ENCODE measurements around the gene PLTP. TPM values are rescaled to one million over a fixed set of nuclear protein-coding genes. Genes with fewer than 3 reads are reported as not detected.
"Not testable (repeated sequence)": the region's sequence is repeated elsewhere in the genome, so short reads cannot be mapped to it uniquely, and the experiment has no call there.

Gene PLTP
- 46.8 and 70.1 TPM in 2 replicates for total RNA-seq (2014; rRNA removed; shearing (Covaris generic); ENCODE audit: low replicate concordance)

GRCh38 chr20:45911486-45912343, at the start of gene PLTP:
PLTP (minus strand) TSS chr20:45912155; CDS start chr20:45911452, 703 bp downstream.
- Histone ChIP-seq H3K36me3 (peaks cover 34% of the 10 kb centered on the region), H3K27me3 (no peaks in the 10 kb centered on the region), H3K9me3 (no peaks in the 10 kb centered on the region), H3K4me3 (peak within 1 kb of the TSS; percentile 56)
- DNase-seq, result peak; percentile 76

GRCh38 chr20:45959956-45960630, 48.1 kb upstream of the PLTP start:
- no peaks in the 10 kb centered on the region for H3K9me3 ChIP-seq
- no peaks in the 10 kb centered on the region for H3K27me3 ChIP-seq
- H3K36me3 ChIP-seq, result peaks cover 84% of the 10 kb centered on the region
- DNase-seq, result no peak
- H3K4me3 ChIP-seq, result no peak overlapping the region

GRCh38 chr20:45959126-45959525, 47.2 kb upstream of the PLTP start:
- DNase-seq, result no peak
- Histone ChIP-seq H3K9me3 (no peaks in the 10 kb centered on the region), H3K27me3 (no peaks in the 10 kb centered on the region), H3K4me3 (no peak overlapping the region), H3K36me3 (peaks cover 78% of the 10 kb centered on the region)

- Histone ChIP-seq H3K27me3 (no peaks in the 10 kb centered on the region), H3K36me3 (peaks cover 78% of the 10 kb centered on the region), H3K4me3 (no peak overlapping the region), H3K9me3 (no peaks in the 10 kb centered on the region)
- no peak for DNase-seq
These were observed 46.6 kb upstream of the PLTP start for GRCh38 chr20:45958593-45958992.

- H3K9me3 ChIP-seq, result no peaks in the 10 kb centered on the region
- no peak overlapping the region for H3K4me3 ChIP-seq
- H3K27me3 ChIP-seq, result no peaks in the 10 kb centered on the region
- no peak for DNase-seq
- H3K36me3 ChIP-seq, result peaks cover 79% of the 10 kb centered on the region
These were observed 45.3 kb upstream of the PLTP start for GRCh38 chr20:45957021-45957941.

- H3K9me3 ChIP-seq, H3K27me3 ChIP-seq, DNase-seq, H3K4me3 ChIP-seq: not testable (repeated sequence)
- peaks cover 78% of the 10 kb centered on the region for H3K36me3 ChIP-seq
These were observed 44.4 kb upstream of the PLTP start for GRCh38 chr20:45956326-45956725.

- H3K36me3 ChIP-seq, result peaks cover 76% of the 10 kb centered on the region
- no peaks in the 10 kb centered on the region for H3K27me3 ChIP-seq
- no peak overlapping the region for H3K4me3 ChIP-seq
- H3K9me3 ChIP-seq, result no peaks in the 10 kb centered on the region
- DNase-seq, result no peak
These were observed 41.7 kb upstream of the PLTP start for GRCh38 chr20:45953672-45954071.

- no peak overlapping the region for H3K4me3 ChIP-seq
- H3K36me3 ChIP-seq, result peaks cover 76% of the 10 kb centered on the region
- no peaks in the 10 kb centered on the region for H3K9me3 ChIP-seq
- DNase-seq, result no peak
- no peaks in the 10 kb centered on the region for H3K27me3 ChIP-seq
These were observed 40.9 kb upstream of the PLTP start for GRCh38 chr20:45952861-45953260.

- H3K9me3 ChIP-seq, result no peaks in the 10 kb centered on the region
- H3K27me3 ChIP-seq, result no peaks in the 10 kb centered on the region
- no peak for DNase-seq
- no peak overlapping the region for H3K4me3 ChIP-seq
- peaks cover 78% of the 10 kb centered on the region for H3K36me3 ChIP-seq
These were observed 40.2 kb upstream of the PLTP start for GRCh38 chr20:45951925-45952834.

GRCh38 chr20:45950330-45950646, 38.3 kb upstream of the PLTP start:
- DNase-seq, result no peak
- Histone ChIP-seq H3K36me3 (peaks cover 83% of the 10 kb centered on the region), H3K4me3 (no peak overlapping the region), H3K9me3 (no peaks in the 10 kb centered on the region), H3K27me3 (no peaks in the 10 kb centered on the region)

- H3K27me3 ChIP-seq, result no peaks in the 10 kb centered on the region
- H3K36me3 ChIP-seq, result peaks cover 88% of the 10 kb centered on the region
- H3K9me3 ChIP-seq, result no peaks in the 10 kb centered on the region
- DNase-seq, result no peak
- H3K4me3 ChIP-seq, result no peak overlapping the region
These were observed 37.8 kb upstream of the PLTP start for GRCh38 chr20:45949542-45950329.

- Histone ChIP-seq H3K36me3 (peaks cover 93% of the 10 kb centered on the region), H3K4me3 (no peak overlapping the region), H3K27me3 (no peaks in the 10 kb centered on the region), H3K9me3 (no peaks in the 10 kb centered on the region)
- no peak for DNase-seq
These were observed 37.0 kb upstream of the PLTP start for GRCh38 chr20:45948742-45949541.

GRCh38 chr20:45948261-45948733, 36.3 kb upstream of the PLTP start:
- no peak overlapping the region for H3K4me3 ChIP-seq
- peaks cover 93% of the 10 kb centered on the region for H3K36me3 ChIP-seq
- no peak for DNase-seq
- H3K9me3 ChIP-seq, result no peaks in the 10 kb centered on the region
- no peaks in the 10 kb centered on the region for H3K27me3 ChIP-seq

- DNase-seq, result no peak
- Histone ChIP-seq H3K9me3 (no peaks in the 10 kb centered on the region), H3K27me3 (no peaks in the 10 kb centered on the region), H3K36me3 (peaks cover 90% of the 10 kb centered on the region), H3K4me3 (no peak overlapping the region)
These were observed 35.3 kb upstream of the PLTP start for GRCh38 chr20:45947110-45947866.

Data from MG63 (cell line).